Activated CD4-positive, alpha-beta T cell treated with anti-CD3 and anti-CD28 coated beads, Interleukin-2, Interleukin-4, amounts not matched to agents 100 ng/mL and 50 ng/mL, durations not matched to agents 16 hours and 8 hours (primary cell): Measurements from ENCODE around the gene DIPK2A.
A peak's percentile ranks its signal among the peaks of the same experiment; 100 is the strongest.

Source experiments
- DNase-seq: peaks from one replicate; pipeline ENCODE4 v3.0.0-alpha.2; 2020; ENCODE audit warnings: low spot score

DIPK2A gene

DNA sequence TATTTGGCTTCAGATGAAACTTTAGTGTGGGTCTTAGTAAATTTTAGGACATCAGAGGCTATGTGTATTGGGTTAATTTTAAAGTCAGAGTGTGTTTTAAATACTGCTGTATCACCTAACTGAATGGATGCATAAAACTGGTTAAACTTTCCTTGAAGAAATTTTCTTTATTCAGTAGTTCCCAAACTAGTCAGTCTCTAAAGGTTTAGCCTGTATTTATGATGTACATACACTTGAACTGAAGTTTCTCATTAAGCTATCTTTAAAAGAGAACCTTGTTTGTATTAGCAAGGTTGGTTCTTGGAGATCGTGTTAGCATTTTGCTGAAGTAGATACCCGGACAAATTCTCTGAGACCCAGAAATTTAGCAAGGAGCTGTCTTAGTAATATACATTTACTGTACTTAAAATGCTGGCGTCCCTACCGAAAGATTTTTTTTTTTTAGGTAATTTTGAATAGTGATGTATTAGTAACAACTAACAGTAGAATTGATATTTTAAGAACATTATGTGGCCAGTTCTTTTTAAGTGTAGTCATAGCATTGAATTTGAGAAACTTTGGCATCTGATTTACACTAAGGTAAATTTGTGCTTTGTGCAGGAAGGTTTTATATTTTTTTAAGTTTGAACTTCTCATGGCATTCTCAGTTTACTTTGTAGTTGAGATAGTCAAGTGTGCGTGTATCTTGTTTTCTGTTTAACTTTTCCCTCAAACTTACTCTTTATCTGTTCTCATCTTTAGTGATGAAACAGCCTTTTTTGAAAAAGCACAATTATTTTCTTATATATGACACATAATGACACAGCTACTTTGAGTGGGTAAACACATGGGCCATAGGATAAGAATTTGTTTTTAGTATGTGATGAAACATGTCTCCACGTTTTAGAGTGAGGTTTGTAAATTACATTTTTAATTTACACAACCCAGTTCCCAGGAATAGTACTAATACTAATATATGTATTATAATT, 2.9 kb downstream of the DIPK2A start:
- no peak for DNase-seq

DNA sequence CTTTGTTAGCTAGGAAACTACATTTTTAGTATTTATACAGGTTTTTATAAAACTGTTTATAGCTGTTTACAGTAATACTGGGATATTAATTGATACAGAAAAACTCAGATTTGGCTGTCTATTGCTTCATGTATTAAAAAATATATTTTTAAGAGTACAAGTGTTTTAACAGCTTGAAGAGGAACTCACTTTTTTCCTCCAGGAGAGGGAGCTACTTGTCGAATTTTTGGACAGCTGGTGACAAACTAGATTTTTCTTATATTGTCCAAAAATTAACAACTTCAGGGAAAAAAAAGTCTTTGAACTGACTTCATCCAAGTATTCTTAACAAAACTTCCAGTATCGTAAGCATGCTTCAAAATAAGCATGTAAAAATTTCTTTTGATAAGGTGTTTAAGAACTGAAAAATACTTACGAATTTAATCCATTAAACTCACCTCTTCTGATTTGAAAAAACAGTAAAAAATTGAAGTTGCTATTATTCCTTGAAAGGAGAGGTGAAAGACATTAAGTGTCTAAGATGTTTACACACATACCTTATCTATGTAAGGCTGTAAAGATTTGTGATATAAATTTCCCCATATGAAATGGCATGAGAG, 4.0 kb downstream of the DIPK2A start:
- DNase-seq, result peak; percentile 37

- DNase-seq, result no peak
These were observed 6.0 kb downstream of the DIPK2A start for GRCh38 chr3:143977341-143978262.

GRCh38 chr3:143978263-143978631, 6.6 kb downstream of the DIPK2A start:
- no peak for DNase-seq

- no peak for DNase-seq
These were observed 7.4 kb downstream of the DIPK2A start for GRCh38 chr3:143979041-143979440.

DNA sequence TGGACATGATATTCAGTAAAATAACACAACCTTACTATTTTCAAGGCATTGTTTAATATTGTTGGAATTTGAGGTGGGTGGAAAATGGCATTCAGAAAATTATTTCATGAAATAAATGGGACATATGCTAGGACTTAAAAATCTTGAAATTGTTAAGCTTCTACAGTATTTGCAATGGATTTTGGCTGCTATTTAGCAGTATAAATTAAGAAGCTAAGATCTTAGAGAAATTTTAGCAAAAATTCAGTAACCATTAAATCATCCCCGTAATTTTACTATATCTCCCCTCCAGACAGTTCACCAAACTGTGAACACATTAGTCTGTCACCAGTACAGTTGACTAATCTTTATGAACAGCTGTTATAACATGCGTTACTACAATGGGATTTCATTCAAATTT, 8.2 kb downstream of the DIPK2A start:
- DNase-seq, result no peak

GRCh38 chr3:143988306-143988705, 16.7 kb downstream of the DIPK2A start:
- no peak for DNase-seq

- no peak for DNase-seq
These were observed 17.8 kb downstream of the DIPK2A start for GRCh38 chr3:143989461-143989860.

GRCh38 chr3:143991713-143992112, 20.1 kb downstream of the DIPK2A start:
- DNase-seq, result no peak

GRCh38 chr3:143998266-143998665, 26.6 kb downstream of the DIPK2A start:
- no peak for DNase-seq

DNA sequence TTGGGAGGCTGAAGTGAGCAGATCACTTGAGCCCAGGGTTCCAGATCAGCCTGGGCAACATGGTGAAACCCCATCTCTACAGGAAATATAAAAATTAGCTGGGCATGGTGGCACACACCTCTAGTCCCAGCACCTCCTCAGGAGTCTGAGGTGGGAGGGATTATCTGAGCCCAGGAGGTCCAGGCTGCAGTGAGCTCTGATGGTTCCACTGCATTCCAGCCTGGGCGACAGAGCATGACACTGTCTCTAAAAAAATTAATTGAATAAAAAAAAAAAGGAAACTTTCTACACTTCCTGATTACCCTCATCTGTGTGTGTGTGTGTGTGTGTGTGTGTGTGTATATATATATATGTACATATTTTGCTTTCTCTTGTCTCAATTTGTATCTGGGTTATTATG, 31.4 kb downstream of the DIPK2A start:
- no peak for DNase-seq

GRCh38 chr3:144010371-144010770, 38.7 kb downstream of the DIPK2A start:
- no peak for DNase-seq

GRCh38 chr3:144011251-144011799, 39.7 kb downstream of the DIPK2A start:
- no peak for DNase-seq

DNA sequence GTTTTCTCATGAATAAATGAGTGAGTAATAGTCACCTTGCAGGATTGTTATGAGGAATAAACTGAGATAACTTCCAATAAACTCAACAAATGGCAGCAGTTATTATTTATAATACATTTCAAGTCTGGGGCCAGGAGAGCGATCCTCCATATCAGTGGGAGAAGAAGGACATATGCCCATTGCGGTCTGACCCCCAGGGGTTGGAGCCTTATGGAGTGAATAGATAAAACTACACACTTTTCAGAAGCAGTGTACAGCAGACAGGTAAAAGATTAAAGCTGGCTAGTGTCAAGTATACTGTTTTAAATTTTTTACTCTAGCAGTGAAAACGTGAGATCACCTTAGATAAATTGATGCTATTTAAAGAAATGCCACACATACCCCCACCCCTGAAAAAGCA, 43.5 kb downstream of the DIPK2A start:
- DNase-seq, result no peak

- DNase-seq, result no peak
These were observed 47.2 kb downstream of the DIPK2A start for GRCh38 chr3:144018776-144019175.
